ENCODE data around the gene HELZ2. TPM values are rescaled to one million over a fixed set of nuclear protein-coding genes. Genes with fewer than 3 reads are reported as not detected.

The HELZ2 gene
- total RNA-seq, 1 donor from 2014 or later: 17.9 TPM

- peak; percentile 86 for DNase-seq (ENCODE audit: low spot score)
- peak overlapping the region; percentile 55 for H3K27ac Mint-ChIP-seq
- intact Hi-C loops (cut with micrococcal nuclease): loop anchor here (1.0 to 2.0 kb wide), 10 partner anchors 14 to 510 kb away; partner anchors contain the start of genes GMEB2, PPDPF, PTK6 and SAMD10
- H3K27me3 Mint-ChIP-seq (ENCODE audit: insufficient read depth): peaks cover 19% of the 10 kb centered on the region
- H3K9me3 Mint-ChIP-seq: no peaks in the 10 kb centered on the region
- H3K4me1 Mint-ChIP-seq (ENCODE audit: low read depth): peaks cover 9% of the 10 kb centered on the region
- peak overlapping the region; percentile 63 for H3K4me3 Mint-ChIP-seq
- H3K36me3 Mint-ChIP-seq (ENCODE audit: low read depth): peaks cover 6% of the 10 kb centered on the region
These were observed 20.6 kb downstream of the HELZ2 start for GRCh38 chr20:63553251-63553932.

GRCh38 chr20:63552481-63553249 lies 21.4 kb downstream of the HELZ2 start:
- DNase-seq (ENCODE audit: low spot score): peak; percentile 62
- H3K4me3 Mint-ChIP-seq: peak overlapping the region; percentile 63
- peaks cover 9% of the 10 kb centered on the region for H3K4me1 Mint-ChIP-seq (ENCODE audit: low read depth)
- peaks cover 19% of the 10 kb centered on the region for H3K27me3 Mint-ChIP-seq (ENCODE audit: insufficient read depth)
- peaks cover 5% of the 10 kb centered on the region for H3K36me3 Mint-ChIP-seq (ENCODE audit: low read depth)
- no peaks in the 10 kb centered on the region for H3K9me3 Mint-ChIP-seq
- intact Hi-C loops (cut with micrococcal nuclease): loop anchor here (1.0 to 2.0 kb wide), 10 partner anchors 15 to 511 kb away; partner anchors contain the start of genes GMEB2, PPDPF, PTK6 and SAMD10
- peak overlapping the region; percentile 55 for H3K27ac Mint-ChIP-seq

- intact Hi-C loops (cut with micrococcal nuclease): no loop called here
- no peaks in the 10 kb centered on the region for H3K36me3 Mint-ChIP-seq (ENCODE audit: low read depth)
These were observed 23.0 kb downstream of the HELZ2 start for GRCh38 chr20:63551068-63551467.

GRCh38 chr20:63549679-63550282 lies 24.3 kb downstream of the HELZ2 start:
- intact Hi-C loops (cut with micrococcal nuclease): no loop called here
- H3K27ac Mint-ChIP-seq: no peak overlapping the region
- H3K27me3 Mint-ChIP-seq (ENCODE audit: insufficient read depth): peaks cover 19% of the 10 kb centered on the region
- no peak for DNase-seq (ENCODE audit: low spot score)
- H3K9me3 Mint-ChIP-seq: no peaks in the 10 kb centered on the region
- no peak overlapping the region for H3K4me3 Mint-ChIP-seq
- H3K4me1 Mint-ChIP-seq (ENCODE audit: low read depth): peaks cover 9% of the 10 kb centered on the region
- no peaks in the 10 kb centered on the region for H3K36me3 Mint-ChIP-seq (ENCODE audit: low read depth)

More at GRCh38 chr20:63551068-63551467, 23.0 kb downstream of the HELZ2 start:
- Mint-ChIP-seq H3K27me3 (ENCODE audit: insufficient read depth) (peaks cover 19% of the 10 kb centered on the region), H3K4me1 (ENCODE audit: low read depth) (peaks cover 9% of the 10 kb centered on the region), H3K9me3 (no peaks in the 10 kb centered on the region), H3K27ac (no peak overlapping the region), H3K4me3 (no peak overlapping the region)
- no peak for DNase-seq (ENCODE audit: low spot score)

- H3K4me3 Mint-ChIP-seq: no peak overlapping the region
- no peaks in the 10 kb centered on the region for H3K36me3 Mint-ChIP-seq (ENCODE audit: low read depth)
- H3K27me3 Mint-ChIP-seq (ENCODE audit: insufficient read depth): peaks cover 19% of the 10 kb centered on the region
- H3K27ac Mint-ChIP-seq: no peak overlapping the region
- H3K4me1 Mint-ChIP-seq (ENCODE audit: low read depth): peaks cover 9% of the 10 kb centered on the region
- no peak for DNase-seq (ENCODE audit: low spot score)
- H3K9me3 Mint-ChIP-seq: no peaks in the 10 kb centered on the region
- intact Hi-C loops (cut with micrococcal nuclease): no loop called here
These were observed 25.0 kb downstream of the HELZ2 start for GRCh38 chr20:63549019-63549418.

GRCh38 chr20:63548542-63548941 lies 25.5 kb downstream of the HELZ2 start:
- Mint-ChIP-seq H3K27ac (no peak overlapping the region), H3K36me3 (ENCODE audit: low read depth) (no peaks in the 10 kb centered on the region), H3K4me3 (no peak overlapping the region), H3K9me3 (no peaks in the 10 kb centered on the region), H3K27me3 (ENCODE audit: insufficient read depth) (peaks cover 19% of the 10 kb centered on the region), H3K4me1 (ENCODE audit: low read depth) (peaks cover 9% of the 10 kb centered on the region)
- intact Hi-C loops (cut with micrococcal nuclease): no loop called here
- no peak for DNase-seq (ENCODE audit: low spot score)

GRCh38 chr20:63547725-63548480 lies 26.1 kb downstream of the HELZ2 start, which contains the start of gene SRMS:
TSS of gene SRMS (minus strand) at chr20:63547749. CDS start at chr20:63547463, 286 bp downstream.
- H3K27ac Mint-ChIP-seq: no peak within 1 kb of the TSS
- intact Hi-C loops (cut with micrococcal nuclease): no loop called here
- no peaks in the 10 kb centered on the region for H3K9me3 Mint-ChIP-seq
- peaks cover 19% of the 10 kb centered on the region for H3K27me3 Mint-ChIP-seq (ENCODE audit: insufficient read depth)
- peaks cover 6% of the 10 kb centered on the region for H3K4me1 Mint-ChIP-seq (ENCODE audit: low read depth)
- H3K4me3 Mint-ChIP-seq: no peak within 1 kb of the TSS
- DNase-seq (ENCODE audit: low spot score): no peak
- H3K36me3 Mint-ChIP-seq (ENCODE audit: low read depth): no peaks in the 10 kb centered on the region

- Mint-ChIP-seq H3K4me3 (no peak overlapping the region), H3K27me3 (ENCODE audit: insufficient read depth) (peaks cover 16% of the 10 kb centered on the region), H3K27ac (no peak overlapping the region)
These were observed 26.9 kb downstream of the HELZ2 start for GRCh38 chr20:63546956-63547724.

GRCh38 chr20:63546256-63546955 lies 27.6 kb downstream of the HELZ2 start:
- Mint-ChIP-seq H3K27ac (no peak overlapping the region), H3K4me1 (ENCODE audit: low read depth) (no peaks in the 10 kb centered on the region), H3K27me3 (ENCODE audit: insufficient read depth) (peaks cover 13% of the 10 kb centered on the region), H3K9me3 (no peaks in the 10 kb centered on the region), H3K4me3 (no peak overlapping the region), H3K36me3 (ENCODE audit: low read depth) (no peaks in the 10 kb centered on the region)
- no peak for DNase-seq (ENCODE audit: low spot score)
- intact Hi-C loops (cut with micrococcal nuclease): no loop called here

More at GRCh38 chr20:63546956-63547724, 26.9 kb downstream of the HELZ2 start:
- H3K36me3 Mint-ChIP-seq (ENCODE audit: low read depth): no peaks in the 10 kb centered on the region
- intact Hi-C loops (cut with micrococcal nuclease): no loop called here
- H3K9me3 Mint-ChIP-seq: no peaks in the 10 kb centered on the region
- H3K4me1 Mint-ChIP-seq (ENCODE audit: low read depth): no peaks in the 10 kb centered on the region
- DNase-seq (ENCODE audit: low spot score): no peak

GRCh38 chr20:63545814-63546213 lies 28.2 kb downstream of the HELZ2 start:
- Mint-ChIP-seq H3K27me3 (ENCODE audit: insufficient read depth) (peaks cover 13% of the 10 kb centered on the region), H3K4me3 (no peak overlapping the region), H3K27ac (no peak overlapping the region), H3K4me1 (ENCODE audit: low read depth) (no peaks in the 10 kb centered on the region), H3K36me3 (ENCODE audit: low read depth) (no peaks in the 10 kb centered on the region), H3K9me3 (no peaks in the 10 kb centered on the region)
- intact Hi-C loops (cut with micrococcal nuclease): no loop called here
- no peak for DNase-seq (ENCODE audit: low spot score)

- no peaks in the 10 kb centered on the region for H3K9me3 Mint-ChIP-seq
- peaks cover 8% of the 10 kb centered on the region for H3K27me3 Mint-ChIP-seq (ENCODE audit: insufficient read depth)
- no peaks in the 10 kb centered on the region for H3K4me1 Mint-ChIP-seq (ENCODE audit: low read depth)
- no peak overlapping the region for H3K4me3 Mint-ChIP-seq
- no peaks in the 10 kb centered on the region for H3K36me3 Mint-ChIP-seq (ENCODE audit: low read depth)
- no peak overlapping the region for H3K27ac Mint-ChIP-seq
- intact Hi-C loops (cut with micrococcal nuclease): no loop called here
- no peak for DNase-seq (ENCODE audit: low spot score)
These were observed 29.0 kb downstream of the HELZ2 start for GRCh38 chr20:63544958-63545516.
